NCI-H226 (cell line): ENCODE measurements around the gene CR1.
"Not testable (repeated sequence)": the region's sequence is repeated elsewhere in the genome, so short reads cannot be mapped to it uniquely, and the experiment has no call there.

Source experiments
- DNase-seq: peaks from one replicate; pipeline ENCODE4 v3.0.0-alpha.2; 2015

The CR1 gene

DNA sequence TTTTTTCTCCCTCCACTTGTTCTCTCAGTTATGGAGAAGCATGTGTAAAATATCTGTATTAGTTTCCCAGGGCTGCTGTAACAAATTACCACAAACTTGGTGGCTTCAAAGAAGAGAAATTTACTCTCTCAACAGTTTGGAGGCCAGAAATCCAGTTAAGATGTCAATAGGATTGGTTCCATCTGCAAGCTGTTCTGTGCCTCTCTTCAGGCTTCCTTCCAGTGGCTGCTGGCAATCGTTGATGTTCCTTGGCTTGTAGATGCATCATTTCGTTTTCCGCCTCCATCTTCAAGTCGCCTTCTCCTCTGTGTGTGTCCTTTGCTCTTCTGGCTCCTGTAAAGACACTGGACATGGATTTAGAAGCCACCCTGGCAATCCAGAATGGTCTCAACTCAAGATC is 194.6 kb downstream of the CR1 start:
- not testable (repeated sequence) for DNase-seq

DNA sequence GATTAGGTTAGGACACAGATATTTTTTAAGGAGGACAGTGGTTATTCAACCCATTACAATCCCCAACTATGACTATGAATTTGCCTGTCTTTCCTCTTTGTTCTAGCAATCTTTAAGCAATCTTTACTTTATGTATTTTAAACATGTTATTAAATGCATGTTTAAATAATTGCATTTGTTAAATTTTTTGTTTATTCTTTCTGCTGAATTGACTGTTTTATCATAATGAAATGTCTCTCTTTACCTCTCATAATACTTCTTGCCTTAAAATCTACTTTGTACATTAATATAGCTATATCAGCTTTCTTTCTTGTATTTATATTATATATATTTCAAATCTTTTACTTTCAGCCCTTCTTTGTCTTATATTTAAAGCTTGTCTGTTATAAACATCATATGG is 195.1 kb downstream of the CR1 start:
- no peak for DNase-seq
